HG03095 (cell line): ENCODE data around the gene HOXA5.

ENCODE experiments used
- ATAC-seq: cut with Tn5 transposase; IDR thresholded peaks from one replicate; pipeline ENCODE4 v1.9.1; 2021; ENCODE audit warnings: moderate library complexity; ENCODE audit not compliant: unreplicated experiment

Gene HOXA5

GRCh38 chr7:27143023-27143949 lies at the start of gene HOXA5:
TSS of gene HOXA5 (minus strand) at chr7:27143681. CDS start at chr7:27143607, 74 bp downstream.
- no peak for ATAC-seq

DNA sequence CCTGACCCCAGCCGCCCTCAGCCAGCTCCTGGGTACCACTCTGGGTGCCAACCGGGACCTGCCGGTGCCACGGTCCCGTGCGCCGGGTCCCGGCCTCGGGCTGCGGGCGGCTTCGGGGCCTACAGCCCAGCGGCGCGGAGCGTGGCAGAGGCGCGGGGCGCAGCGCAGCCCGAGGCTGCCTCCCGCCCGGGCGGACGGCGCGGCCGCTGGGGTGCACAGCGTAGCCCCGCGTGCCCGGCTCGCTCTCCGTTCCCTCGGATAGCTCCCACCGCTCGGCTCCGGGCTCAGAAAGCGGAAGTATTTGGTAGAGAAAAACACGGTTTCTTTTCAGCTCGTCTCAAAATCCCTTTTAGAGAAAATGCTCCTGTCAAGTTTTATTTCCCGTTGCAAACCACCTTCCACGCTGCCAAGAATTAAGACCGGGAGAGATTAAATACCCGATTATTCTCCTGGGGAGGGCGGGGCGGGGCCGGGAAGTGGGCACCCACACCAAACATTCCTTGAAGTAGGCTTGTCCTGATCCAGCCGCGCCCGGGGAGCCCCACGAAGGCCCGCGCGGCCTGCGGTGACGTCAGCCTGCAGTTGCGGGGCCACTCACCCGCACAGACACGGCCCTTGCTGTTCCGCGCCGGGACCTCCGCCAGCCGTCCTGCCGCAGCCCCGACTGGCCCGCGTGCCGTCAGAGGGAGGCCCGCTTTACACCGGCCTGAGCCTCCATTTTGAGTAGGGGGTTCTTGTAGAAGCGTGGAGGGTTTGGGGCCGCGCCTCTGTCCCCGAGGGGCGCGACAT lies 49.3 kb upstream of the HOXA5 start:
- ATAC-seq: no peak

DNA sequence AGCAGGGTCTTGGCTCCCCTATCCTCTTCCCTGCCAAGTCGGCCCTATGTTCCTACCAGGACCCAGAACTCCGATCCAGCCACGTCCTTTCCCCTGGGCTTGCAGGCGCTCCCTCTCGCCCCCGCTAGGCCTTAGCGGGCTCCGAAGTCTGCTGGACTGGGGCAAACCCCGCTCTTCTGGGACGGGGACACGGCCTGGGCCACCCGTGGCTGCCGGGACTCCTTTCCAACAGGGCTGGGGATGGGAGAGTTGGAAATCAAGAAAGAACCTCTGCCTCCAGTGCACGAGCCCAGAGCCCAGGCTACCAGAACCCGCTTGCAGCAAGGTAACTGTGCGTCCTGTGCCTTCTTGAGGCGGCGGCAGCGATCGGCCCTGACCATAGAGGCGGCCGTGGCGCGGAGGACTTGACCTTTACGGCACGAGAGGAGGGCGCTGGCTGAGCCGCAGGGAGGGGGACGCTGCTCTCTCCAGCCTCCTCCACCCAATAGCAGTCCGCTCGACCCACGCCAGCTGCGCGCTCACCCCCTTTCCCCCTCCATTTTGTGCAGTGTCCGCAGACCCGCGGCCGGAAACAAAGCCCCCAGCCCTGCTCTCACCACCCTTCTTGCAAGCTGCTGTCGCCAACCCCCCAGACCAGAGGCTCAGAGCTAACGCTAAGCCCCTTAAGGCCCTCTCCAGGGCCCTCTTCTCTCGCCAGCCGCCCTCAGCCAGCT lies 48.5 kb upstream of the HOXA5 start:
- ATAC-seq: no peak

DNA sequence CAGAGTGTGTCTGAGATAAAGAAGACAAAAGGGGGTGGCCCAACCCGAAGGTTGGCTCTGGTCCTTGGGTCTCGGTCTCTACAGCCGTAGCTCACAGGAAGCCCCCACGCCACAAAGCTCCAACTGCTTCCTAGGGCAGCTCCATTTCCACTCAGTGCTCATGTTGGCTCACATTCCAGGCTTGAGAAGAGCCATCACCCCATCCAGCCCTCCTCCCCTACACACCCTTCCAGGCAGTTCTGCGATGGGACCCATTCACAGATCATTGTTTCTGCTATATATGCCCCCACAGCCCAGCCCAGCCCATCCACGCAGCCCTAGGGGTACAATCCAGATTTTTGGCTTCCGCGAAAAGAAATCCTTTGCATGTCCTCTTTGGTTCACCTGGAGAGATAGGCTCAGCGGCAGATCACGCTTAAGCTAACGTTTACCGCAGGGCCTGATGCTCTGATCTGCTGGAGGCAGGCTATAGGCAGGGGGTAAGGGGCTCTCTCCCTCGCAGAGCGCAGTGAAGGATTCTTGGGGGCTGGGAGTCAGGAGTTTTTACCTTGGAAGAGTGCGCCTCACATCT lies 47.8 kb upstream of the HOXA5 start:
- no peak for ATAC-seq

DNA sequence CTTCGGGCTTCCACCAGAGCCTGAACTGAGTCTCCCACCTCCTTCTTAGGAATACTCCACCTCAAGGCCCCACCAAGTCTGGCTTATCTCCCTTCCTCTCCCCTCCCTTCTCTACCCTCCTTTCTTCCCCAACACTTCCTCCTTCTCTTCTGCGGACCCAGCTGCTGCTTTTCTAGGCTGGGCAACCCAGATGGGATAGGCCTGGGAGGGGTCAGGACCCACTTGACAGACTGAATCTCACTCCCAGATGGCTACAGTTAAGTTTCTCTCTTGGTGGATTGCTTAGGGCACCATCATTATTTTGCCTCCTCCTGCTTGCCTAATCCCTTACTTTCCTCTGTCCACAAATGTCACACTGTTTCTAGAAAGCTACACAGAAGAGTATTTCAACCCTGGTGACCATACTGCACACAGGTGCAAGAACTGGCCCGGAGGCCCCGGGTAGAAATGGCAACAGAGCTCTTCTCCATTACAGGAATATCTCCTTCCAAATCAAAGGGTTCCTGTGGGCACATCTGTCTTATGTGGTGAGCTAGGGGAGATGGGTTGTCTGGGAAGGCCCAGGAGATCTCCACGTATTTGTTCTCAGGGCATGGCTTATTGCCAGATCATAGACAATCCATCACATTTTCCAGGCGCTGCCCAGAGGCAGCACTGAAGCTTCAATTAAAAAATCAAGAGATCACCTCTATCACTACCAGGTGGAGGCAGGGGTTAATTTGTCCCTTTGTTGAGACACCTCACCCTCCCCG lies 46.7 kb upstream of the HOXA5 start:
- ATAC-seq: no peak

DNA sequence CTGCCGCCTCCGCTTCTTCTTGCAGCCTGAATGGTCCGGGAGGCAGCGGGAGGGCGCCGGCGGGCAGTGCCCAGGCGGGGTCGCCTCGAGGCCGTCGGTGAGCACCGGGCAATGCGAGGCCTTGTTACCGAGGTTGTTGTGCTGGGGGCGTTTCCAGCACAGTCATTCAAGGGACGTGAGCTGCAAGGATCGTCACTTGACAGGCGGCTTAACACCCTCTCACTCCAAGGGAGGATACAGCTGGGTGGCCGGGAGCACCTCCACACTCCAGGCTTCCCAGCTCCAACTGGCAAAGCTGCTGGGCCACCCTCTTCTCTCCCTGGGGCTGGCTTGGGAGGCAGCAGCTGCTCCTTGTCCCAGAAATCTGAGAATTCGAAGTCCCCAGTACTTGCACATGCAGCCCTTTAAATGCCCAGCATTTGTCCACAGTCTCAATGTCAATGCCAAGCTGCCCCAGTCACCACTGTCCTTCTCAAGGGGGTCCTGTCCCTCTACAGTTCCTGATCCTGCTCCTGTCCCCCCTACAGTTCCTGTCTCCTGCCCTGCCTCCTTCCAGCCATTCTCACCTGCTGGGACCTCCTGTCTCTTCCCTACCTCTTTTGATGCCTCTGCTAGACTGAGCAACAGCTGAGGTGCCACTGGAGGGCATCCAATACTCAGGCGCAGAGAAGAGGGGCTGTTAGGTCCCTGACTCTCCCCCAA lies 46.0 kb upstream of the HOXA5 start:
- ATAC-seq: no peak

DNA sequence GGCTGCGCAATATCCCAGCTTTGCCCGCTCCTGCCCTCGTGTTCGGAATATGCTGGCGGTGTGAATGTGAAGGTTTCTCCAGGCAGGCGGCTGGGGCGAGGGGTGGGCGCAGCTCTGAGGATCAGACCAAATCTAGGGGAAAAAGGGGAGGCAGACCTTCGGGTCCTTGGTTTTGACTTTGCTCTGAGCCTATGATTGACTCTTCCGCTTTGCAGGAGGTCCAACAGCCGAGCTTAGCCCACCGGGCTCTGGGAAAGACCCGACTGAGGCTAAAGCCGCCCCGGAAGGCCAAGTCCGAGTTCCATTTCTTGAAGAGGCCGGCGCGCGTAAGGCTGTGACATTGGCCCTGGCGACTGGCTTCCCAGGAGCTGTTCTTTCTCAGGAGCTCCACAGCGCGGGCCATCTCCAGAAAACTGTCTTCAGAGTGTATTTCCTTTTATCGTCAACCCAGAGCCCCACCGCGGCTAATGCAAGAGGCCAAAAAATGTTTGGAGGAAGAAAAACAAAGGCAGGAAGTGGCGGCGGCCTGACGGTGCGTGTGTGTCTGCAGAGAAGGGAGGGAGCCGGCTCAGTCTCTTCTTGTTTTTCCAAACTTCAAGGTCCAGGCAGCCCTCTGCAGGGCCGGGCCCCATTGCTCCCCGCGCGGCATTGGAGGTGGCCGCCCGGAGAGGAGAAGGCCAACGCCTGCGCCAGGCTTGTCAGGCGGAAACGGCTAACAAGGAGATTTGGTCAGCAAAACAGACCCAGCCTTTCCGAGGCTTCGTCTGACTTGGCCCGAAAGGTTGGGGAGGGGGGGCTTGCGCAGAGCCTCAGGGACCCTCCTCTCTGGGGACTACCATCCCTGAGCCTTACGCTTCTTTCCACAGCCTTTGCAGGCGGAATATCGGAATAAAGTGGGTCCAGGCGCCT lies 45.2 kb upstream of the HOXA5 start:
- no peak for ATAC-seq

DNA sequence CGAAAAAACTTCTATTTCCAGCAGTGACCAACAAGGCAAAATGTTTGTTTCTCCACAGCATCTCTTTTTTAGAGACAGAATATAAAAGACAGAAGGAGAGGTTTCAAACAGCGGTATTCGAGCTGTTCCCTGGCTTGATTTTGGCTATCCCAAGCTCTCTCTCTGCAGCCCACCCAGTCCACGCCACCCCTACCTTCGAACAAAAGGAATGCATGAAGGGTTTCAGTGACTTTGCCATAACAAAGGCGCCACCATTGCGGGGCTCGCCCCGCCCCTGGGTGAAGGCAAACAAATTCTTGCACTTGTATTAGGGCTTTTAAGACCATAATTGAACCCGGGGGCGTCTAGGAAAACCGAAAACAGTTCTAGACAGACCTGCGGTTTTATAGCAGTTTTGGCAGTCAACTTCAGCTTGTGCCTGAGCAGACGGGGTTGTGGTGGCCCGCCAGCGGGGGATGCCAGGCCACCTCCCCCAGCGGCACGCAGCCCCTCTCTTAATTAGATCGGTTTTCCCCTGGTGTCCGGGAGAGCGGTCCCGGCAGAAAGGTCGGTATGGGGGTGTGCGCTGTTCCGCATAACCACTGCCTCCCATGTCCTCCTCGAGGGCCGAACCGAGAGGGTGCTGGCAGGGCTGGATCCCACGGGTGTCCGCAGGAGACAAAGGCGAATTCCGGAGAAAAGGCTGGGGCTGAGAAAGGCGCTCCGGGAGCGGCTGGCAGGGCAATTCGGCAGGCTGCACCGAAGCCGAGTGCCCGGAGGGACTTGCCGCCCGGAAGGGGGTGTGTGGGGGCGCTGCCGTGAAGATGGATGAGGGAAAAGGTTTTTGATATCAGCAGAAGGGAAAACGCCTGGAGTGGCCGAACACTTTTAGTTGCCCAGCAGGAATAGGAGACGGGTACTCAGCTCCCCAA lies 44.2 kb upstream of the HOXA5 start:
- no peak for ATAC-seq

GRCh38 chr7:27186668-27187474 lies 43.4 kb upstream of the HOXA5 start:
- no peak for ATAC-seq

DNA sequence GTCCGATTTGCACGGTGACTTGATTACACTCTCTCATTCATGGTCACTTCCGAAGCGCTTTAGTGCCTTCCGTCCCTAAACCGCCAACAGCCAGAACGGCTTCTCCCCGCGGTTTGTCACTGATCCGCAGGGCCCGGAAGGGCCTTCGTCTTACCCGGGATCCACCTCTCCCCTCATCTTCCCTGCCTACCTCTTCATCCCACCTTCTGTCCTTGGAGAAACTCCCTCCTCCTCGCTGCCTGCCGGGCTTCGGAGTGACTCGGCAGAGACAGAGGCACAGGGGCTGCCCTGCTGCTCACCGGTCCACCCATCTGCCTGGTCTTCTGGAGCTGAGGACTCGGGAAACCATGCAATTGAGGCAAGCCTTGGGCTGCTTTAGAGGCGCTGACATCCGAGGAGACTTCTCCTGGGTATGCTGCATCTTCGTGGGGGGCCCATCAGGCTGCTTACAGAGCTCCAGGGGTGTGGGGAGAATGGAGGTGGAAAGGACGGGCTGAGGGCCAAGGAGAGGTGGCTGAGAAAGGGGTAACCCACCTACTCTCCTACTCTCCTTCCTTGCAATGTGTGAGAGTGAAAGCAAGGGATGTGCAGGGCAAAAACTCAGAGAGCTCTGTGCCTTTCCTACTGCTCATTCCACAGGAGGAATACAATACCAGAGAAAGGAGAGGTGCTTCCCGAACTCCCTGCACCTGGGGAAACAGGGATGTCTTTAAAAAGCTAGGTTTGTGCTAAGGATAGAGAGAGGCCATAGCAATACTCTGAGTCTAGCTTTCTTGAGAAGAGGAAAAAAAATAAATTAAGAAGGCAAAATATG lies 42.6 kb upstream of the HOXA5 start:
- no peak for ATAC-seq

DNA sequence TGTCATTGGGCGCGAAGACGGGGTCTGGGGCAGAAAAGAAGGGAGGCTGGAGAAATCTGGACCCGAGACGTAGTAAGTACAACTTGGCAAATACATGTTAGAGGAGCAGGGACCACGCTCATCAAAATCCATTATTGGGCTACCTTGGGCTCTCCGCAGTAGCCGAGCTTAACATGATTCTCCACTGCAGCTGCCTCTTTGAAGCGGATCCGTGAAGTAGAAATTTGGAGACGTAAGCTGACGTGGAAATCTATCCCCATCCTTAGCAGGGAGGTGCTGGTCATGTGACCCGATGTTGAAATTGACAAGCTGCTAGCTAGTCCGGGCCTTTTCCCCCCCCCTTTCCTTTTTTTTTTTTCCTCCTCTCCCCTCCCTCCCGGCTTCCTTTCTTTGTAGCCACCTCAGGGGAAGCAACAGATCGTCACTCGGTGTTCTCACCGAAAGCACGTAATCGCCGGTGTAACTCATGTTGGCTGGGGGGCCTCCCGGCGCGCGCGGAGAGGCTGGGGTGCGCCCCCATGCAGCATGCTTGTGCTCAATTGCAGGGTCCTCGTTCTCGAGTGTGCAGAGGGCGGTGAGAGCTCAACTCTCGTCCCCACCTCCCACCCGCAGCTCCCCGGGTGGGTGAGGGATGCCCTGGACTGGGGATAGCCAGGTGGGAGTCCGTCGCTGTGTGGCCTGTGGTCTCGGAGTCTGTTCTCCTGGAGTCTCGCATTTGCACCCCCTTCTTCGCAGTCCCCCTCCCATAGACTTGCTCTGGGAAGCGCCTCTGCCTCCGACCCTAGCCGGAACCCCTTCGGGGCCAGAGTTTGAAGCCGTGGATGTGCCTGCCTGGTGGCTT lies 41.8 kb upstream of the HOXA5 start, which contains the start of gene HOXA11:
Gene HOXA11, minus strand, starts transcription at position 220 of the 841 bp plus-strand sequence. Its CDS starts 88 bp downstream, at position 132.
- no peak for ATAC-seq

DNA sequence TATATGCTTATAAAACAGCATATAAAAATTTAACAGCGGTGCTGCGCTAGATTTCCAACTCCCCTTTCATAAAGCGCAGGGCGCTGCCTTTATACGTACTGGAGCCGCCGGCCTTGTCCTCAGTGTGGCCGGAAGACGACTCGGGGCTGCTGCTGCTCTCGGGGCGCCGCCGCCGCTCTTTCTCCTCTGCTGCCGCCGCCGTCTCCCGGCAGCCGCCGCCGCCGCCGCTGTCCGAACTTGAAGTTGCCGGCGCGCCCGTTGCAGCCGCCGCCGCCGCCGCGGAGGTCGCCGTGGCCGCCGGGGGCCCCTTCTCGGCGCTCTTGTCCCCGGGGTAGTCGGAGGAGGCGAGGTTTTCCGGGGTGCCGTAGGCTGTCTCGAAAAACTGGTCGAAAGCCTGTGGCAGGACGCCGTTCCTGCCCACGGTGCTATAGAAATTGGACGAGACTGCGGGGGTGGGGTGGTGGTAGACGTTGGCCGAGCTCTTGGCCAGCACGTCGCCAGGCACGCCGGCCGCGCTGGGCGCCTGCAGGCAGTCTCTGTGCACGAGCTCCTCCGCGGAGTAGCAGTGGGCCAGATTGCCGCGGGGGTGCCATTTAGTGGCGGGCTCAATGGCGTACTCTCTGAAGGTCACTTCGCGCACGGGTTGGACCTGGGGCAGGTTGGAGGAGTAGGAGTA lies 41.0 kb upstream of the HOXA5 start:
- ATAC-seq: no peak

GRCh38 chr7:27183682-27184336 lies 40.3 kb upstream of the HOXA5 start:
- no peak for ATAC-seq
